ENCODE measurements around the gene PCYOX1L.

PCYOX1L gene

DNA sequence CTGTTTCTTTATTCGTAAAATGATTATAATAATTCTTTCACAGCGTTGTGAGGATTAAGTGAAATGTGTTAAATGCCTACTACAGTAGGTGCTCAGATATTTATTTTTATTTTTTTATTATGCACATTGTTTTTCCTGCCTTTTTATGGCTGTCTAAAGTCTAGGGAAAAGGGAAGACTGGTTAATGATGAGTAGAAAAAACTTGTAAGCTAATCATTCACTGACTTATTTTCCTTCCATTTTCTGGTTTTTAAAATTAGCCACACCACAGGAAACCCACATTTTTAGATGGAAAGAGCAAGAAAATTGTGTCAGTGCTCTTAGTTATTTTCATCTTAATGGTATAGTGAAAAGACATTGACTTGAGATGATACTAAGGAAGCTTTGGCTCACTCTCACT, 3.9 kb upstream of the PCYOX1L start:
- no peak for DNase-seq (ENCODE audit: extremely low spot score)
- POLR2A ChIA-PET = no interaction called here
- TF ChIP-seq, protein P1, sequence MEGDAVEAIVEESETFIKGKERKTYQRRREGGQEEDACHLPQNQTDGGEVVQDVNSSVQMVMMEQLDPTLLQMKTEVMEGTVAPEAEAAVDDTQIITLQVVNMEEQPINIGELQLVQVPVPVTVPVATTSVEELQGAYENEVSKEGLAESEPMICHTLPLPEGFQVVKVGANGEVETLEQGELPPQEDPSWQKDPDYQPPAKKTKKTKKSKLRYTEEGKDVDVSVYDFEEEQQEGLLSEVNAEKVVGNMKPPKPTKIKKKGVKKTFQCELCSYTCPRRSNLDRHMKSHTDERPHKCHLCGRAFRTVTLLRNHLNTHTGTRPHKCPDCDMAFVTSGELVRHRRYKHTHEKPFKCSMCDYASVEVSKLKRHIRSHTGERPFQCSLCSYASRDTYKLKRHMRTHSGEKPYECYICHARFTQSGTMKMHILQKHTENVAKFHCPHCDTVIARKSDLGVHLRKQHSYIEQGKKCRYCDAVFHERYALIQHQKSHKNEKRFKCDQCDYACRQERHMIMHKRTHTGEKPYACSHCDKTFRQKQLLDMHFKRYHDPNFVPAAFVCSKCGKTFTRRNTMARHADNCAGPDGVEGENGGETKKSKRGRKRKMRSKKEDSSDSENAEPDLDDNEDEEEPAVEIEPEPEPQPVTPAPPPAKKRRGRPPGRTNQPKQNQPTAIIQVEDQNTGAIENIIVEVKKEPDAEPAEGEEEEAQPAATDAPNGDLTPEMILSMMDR (IDR thresholded peaks at IDR 0.05; ENCODE audit: control extremely low read depth, extremely low read depth, low read depth, missing control alignments) = no peak
- CTCF ChIA-PET = interaction anchor here (1.0 to 12.6 kb wide), 5 partner anchors 13 to 80 kb away, joined by 3 to 186 read pairs (median 3); no protein-coding TSS in a partner anchor

DNA sequence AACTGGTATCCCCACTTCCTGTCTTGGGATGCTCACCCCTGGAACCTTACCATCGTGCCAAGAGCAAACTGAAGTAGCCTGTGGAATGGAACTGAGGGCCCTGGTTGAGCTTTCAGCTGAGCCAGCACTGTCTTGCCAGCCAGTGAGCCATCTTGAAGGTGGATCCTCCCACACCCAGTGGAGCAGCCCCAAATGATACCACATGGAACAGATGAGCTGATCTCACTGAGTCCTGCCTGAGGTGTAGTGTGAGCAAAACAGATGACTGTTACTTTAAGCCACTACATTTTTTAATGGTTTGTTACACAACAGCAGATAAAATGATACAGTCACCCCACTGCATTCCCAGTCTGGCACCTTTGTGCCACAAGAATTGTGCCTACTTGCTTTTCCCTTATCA, 2.2 kb upstream of the PCYOX1L start:
- no peak for DNase-seq (ENCODE audit: extremely low spot score)
- CTCF ChIA-PET = interaction anchor here (1.0 to 12.6 kb wide), 4 partner anchors 11 to 34 kb away, joined by 3 to 186 read pairs (median 4); partner anchors contain the start of gene GRPEL2
- TF ChIP-seq, protein P1 (IDR thresholded peaks at IDR 0.05; ENCODE audit: control extremely low read depth, extremely low read depth, low read depth, missing control alignments) = no peak
- POLR2A ChIA-PET = no interaction called here

DNA sequence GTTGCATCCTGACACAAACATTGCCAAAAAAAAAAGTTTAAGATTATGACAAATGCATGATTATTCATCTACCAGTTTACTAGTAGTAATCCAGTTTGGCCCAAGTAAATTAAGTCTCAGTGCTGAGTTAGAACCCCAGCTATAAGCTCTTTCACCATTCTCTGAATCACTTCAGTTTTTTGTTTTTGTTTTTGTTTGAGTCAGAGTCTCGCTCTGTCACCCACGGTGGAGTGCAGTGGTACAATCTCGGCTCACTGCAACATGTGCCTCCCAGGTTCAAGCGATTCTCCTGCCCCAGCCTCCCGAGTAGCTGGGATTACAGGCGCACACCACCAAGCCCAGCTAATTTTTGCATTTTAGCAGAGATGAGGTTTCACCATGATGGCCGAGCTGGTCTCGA, 1.5 kb upstream of the PCYOX1L start:
- TF ChIP-seq, protein P1 (IDR thresholded peaks at IDR 0.05; ENCODE audit: control extremely low read depth, extremely low read depth, low read depth, missing control alignments) = no peak
- CTCF ChIA-PET = interaction anchor here (0.6 to 12.6 kb wide), 6 partner anchors 10 to 52 kb away, joined by 3 to 186 read pairs (median 4); no protein-coding TSS in a partner anchor
- no peak for DNase-seq (ENCODE audit: extremely low spot score)
- POLR2A ChIA-PET = no interaction called here

DNA sequence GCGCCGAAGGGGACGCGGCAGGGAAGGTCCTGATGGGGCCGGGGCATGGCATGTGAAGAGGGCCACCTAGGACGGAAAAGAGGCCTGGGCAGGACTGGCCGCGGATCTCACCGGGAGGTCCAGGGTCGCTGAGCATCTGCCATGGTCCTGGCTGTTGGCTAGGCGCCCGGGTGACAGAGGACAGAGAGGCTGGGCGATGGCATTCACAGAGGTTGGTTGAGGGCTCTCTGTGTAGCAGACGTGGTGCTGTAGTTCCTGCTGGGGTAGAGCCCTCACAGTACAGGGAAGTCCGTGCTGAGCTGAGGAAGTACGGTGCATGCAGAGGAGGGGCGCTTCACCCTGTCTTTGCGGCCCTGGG, 427 bp downstream of the PCYOX1L start:
- POLR2A ChIA-PET = interaction anchor here (1.5 kb wide), 1 partner anchor 13 kb away, joined by 5 read pairs; the partner anchor contains the start of gene GRPEL2
- DNase-seq (ENCODE audit: extremely low spot score) = no peak
- TF ChIP-seq, protein P1 (IDR thresholded peaks at IDR 0.05; ENCODE audit: control extremely low read depth, extremely low read depth, low read depth, missing control alignments) = no peak
- CTCF ChIA-PET = interaction anchor here (0.9 to 12.6 kb wide), 8 partner anchors 11 to 193 kb away, joined by 3 to 186 read pairs (median 6); partner anchors contain the start of genes CSNK1A1 and GRPEL2

DNA sequence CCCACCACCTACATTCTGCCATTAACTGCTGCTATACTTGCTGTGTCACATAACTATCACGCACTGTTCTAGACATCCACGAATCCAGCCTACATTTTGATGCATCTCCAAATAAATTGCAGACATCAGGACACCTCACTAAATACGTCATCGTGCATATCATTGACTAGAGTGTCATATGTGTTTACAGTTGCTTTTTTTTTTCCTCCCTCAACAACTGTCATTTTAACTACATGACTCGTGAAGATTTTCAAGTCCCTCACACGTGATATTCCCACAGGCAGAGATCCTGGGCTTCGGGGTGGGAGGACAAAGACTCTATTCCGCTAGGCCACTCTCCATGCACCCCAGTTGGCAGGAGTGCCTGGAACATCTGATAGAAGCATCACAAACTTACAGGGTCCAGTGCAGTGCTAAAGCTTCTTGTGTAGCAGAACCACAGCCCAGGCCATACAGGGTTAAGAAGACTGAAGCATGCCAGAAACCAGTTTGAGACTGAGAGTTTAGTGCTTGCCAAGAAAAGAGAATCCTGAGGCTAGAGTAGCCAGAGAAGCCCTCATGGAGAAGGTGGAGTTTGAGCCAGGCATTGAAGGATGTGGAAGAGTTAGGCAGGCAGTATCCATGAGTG, 1.1 kb downstream of the PCYOX1L start:
- DNase-seq (ENCODE audit: extremely low spot score) = no peak
- CTCF ChIA-PET = interaction anchor here (1.0 to 12.6 kb wide), 6 partner anchors 11 to 187 kb away, joined by 3 to 186 read pairs (median 6); partner anchors contain the start of gene GRPEL2
- POLR2A ChIA-PET = no interaction called here
- TF ChIP-seq, protein P1 (IDR thresholded peaks at IDR 0.05; ENCODE audit: control extremely low read depth, extremely low read depth, low read depth, missing control alignments) = no peak

DNA sequence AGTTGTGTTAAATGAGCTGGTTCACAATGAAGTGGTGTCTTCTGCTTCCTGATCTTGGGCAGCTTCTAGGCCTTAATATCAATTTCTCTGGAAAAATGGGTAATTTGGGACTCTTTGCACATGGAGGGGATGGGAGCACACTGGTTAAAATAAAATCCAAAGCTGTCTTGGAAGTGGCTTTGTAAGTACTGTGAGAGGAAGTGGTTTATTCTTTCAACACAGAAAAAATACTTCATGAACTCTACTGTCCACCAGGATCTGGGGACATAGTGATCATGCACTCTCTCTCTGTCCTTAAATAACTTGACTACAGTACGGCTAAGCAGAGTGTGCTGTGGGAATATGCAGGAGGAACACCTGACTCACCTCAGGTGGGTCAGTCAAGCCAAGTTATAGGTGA, 2.4 kb downstream of the PCYOX1L start:
- ChIA-PET POLR2A (no interaction called here), CTCF (interaction anchor here (1.5 to 12.6 kb wide), 4 partner anchors 9 to 44 kb away, joined by 3 to 186 read pairs (median 12); partner anchors contain the start of gene GRPEL2)
- DNase-seq (ENCODE audit: extremely low spot score) = no peak
- TF ChIP-seq, protein P1 (IDR thresholded peaks at IDR 0.05; ENCODE audit: control extremely low read depth, extremely low read depth, low read depth, missing control alignments) = no peak

Data from GM10248 (cell line).